PFSK-1 (cell line): Measurements from ENCODE around the gene LRRC36.

Source experiments
- FOXP2 ChIP-seq: optimal IDR thresholded peaks from 2 replicates; pipeline ENCODE3; 2011; ENCODE audit warnings: borderline replicate concordance, control low read depth, inconsistent platforms; ENCODE audit not compliant: insufficient read depth; ENCODE audit errors: extremely low read length, extremely low read depth
- POLR2AphosphoS5 ChIP-seq: IDR thresholded peaks from 2 replicates; pipeline ENCODE4 v1.6.1; 2012; ENCODE audit warnings: low read depth, mild to moderate bottlenecking, control low read depth, low read length, moderate library complexity
- REST ChIP-seq, 2 experiments: IDR thresholded peaks; 2 replicates each; pipeline versions ENCODE4 v1.6.1 to v1.8.0; 2011 to 2012; ENCODE audit warnings: low read depth in 2 of 2, low read length in 2 of 2, control low read depth in 1 of 2, inconsistent platforms in 1 of 2, mild to moderate bottlenecking in 1 of 2, moderate library complexity in 1 of 2; ENCODE audit not compliant: insufficient read depth in 1 of 2
- SIN3A ChIP-seq: IDR thresholded peaks from 2 replicates; pipeline ENCODE4 v1.6.1; 2012; ENCODE audit warnings: mild to moderate bottlenecking, low read length, moderate library complexity, borderline replicate concordance; ENCODE audit not compliant: insufficient read depth
- TAF1 ChIP-seq: IDR thresholded peaks from 2 replicates; pipeline ENCODE4 v1.6.1; 2012; ENCODE audit warnings: low read length, control low read depth, borderline replicate concordance; ENCODE audit not compliant: insufficient read depth

- no peak for TF ChIP-seq POLR2AphosphoS5
- no peak for TF ChIP-seq REST (IDR thresholded peaks at IDR 0.05; ENCODE audit: insufficient read depth in 1 of 2, low read depth in 2 of 2, low read length in 2 of 2)
- no peak for TF ChIP-seq SIN3A
- TF ChIP-seq TAF1 = no peak
- no peak for TF ChIP-seq FOXP2
These were observed 72.7 kb downstream of the LRRC36 start for GRCh38 chr16:67399218-67399733.
